HT-29 (cell line): ENCODE measurements around the gene B4GALT1. TPM values are rescaled to one million over a fixed set of nuclear protein-coding genes. Genes with fewer than 3 reads are reported as not detected.

Experiments used
- DNase-seq: peaks from one replicate; pipeline ENCODE4 v3.0.0-alpha.2; 2015; ENCODE audit warnings: low spot score
- total RNA-seq: library from RNA; depleted of rRNA; stranded (reverse); fragments of >200 nt; shearing (Covaris generic); gene quantifications from 2 replicates; pipeline ENCODE4 v1.2.3, GENCODE V29; 2014

The B4GALT1 gene
- total RNA-seq, 1 experiment from 2014 or later, result 16.9 TPM

DNA sequence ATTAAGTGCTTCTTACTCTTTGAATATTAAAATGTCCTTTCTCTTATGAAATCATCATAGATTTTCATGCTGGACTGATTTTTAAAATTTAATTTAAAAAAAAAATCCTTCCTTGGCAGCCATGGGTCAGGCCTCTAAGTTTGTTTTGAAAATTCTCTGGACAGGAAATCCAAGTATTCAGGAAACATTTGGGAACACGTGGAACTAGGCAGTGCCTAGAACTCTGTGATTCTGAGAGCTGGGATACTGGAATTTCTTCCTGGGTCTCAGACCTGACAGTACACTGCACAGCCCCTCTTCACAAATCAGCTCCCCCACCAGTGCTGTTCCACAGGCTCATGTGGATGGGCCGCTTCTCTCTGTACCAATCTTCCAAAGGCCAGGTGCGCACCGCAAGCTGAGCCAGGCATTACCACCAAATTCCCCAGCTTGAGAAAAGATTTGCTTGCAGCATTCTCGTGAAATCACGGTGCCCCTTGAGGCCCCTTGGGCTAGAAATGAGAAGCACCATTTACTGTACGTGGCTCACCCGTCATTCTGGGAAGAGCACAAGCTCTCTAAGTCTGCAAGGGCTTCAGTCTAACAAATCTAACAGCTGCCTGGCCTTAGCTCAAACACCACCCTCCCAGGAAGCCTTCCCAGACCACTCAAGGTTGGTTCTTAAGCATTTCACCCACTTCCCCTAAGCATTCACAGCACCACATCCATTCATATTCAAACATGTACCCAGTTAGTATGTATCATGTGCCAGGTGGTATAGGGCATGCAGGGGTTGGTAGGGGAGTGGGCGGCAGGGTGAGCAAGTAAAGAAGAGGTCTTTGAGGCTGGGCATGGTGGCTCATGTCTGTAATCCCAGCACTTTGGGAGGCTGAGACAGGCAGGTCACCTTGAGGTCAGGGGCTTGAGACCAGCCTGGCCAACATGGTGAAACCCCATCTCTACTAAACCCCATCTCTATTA, 26.5 kb downstream of the B4GALT1 start:
- DNase-seq, result no peak

DNA sequence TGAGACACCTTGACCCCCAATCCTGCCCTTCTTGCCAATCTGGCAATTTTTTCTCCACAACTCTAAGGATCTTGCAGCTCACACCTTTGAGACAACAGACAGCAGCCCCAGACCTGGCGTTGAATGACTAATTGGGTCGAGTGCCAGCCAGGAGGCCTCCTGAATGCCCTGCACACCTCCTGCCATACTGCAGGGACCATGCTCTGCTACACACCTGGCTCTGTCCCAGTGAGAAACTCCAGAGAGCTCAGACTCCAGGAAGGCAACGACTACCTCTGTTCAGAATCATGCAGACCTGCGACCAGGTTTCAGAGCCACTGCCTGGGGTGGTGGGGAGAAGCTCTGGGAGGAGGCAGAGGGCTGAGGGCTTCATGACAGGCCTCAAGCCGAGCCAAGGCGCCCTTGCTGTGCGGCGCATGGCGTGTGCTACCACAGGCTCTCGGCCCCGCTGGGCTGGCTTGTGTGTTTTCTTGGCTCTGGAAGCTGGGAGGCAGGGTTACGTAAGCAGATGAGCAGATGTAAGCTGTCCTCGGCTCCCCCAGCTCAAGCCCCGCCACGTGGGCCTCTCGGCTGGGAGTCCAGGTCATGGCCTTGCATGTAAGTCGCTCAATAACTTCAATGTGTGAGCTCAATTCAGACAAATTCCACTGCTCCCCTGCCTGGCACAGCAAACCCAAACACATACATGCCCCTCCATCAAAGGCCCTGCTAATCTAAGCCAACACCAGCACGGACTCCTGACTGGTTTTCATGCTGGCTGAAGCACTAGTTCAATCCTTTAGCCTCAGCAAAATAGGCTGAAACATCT, 27.5 kb downstream of the B4GALT1 start:
- DNase-seq, result no peak

DNA sequence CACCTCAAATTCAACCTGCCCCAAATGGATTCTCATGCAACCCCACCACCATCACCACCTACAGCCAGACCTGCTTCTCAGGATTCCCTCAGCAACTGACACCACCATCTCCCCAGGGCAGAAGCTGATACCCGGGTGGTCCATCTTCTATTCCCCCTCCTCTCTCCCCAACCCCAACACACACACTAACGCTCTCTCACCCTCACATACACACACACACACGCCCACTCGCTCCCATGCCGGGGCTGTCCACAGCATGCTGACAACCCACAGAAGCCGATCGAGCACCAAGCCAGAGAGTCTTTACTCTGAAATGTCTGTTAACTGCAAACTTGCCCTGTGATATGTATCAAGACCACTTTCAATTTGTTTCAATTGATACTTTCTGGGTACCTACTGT, 28.4 kb downstream of the B4GALT1 start:
- DNase-seq, result no peak

DNA sequence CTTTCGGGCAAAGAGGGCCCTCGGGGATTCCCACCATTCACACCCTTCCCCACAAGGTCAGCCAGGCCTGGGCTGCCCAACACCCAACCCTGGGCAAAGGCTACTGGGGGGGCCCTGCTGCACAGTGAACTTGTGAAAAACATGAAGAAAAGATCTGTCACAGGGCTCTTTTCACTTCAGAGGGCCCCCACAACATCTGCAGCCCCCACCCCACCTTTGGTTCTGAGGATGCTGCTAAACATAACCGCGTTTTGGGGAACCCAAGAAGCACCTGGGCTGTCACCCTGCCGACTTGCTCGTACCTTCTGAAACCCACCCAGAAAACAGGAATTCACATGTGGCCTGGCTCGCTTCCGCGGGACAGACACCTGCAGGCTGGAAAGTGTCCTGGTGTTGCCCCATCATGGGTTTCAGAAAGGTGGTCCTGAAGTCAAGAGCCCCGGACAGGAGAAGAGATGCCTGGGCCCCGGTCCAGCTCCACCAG, 29.3 kb downstream of the B4GALT1 start:
- DNase-seq, result no peak

DNA sequence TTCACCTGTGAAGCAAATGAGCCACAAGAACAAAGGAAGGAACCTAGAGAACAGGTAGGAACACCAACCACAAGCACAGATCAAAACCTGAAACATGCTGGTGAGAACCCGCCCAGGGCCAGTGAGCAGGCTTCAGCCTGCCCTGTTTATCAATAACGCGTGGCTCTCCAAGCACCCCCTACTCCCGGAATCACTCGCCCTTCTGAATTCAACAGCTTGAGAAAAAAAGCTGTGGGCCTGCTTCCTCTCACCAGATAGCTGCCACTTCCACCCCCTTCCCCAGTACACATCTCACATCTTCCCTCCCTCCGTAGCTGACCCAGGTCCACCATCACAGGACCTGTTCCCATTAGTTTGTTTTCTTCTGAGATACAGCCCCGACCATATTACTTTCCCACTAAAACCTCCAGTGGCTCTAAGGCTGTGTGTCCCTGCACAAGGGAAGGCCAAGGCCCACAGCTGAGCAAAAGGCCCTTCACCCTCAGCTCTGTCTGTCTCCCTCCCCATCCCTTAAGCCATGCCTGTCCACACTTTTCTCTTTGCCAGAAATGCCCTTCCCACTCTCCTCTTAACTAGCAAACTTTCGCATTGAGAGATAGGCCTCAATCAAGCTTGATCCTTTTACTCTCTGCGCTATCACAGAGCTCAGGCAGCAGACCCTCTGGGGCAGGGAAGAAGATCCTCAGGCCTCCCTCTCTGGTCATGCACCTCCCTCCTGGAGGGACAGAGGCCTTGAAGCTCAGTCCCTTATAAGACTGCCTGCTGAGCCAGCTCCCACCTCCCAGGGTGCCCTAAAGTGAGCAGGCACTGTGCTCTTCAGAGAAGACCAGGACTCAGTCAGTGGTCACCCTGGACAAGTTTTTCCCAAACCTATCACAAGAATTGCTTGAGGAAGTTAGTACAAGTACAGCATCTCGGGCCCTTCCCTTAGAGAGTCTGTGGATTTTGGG, 30.1 kb downstream of the B4GALT1 start:
- no peak for DNase-seq

DNA sequence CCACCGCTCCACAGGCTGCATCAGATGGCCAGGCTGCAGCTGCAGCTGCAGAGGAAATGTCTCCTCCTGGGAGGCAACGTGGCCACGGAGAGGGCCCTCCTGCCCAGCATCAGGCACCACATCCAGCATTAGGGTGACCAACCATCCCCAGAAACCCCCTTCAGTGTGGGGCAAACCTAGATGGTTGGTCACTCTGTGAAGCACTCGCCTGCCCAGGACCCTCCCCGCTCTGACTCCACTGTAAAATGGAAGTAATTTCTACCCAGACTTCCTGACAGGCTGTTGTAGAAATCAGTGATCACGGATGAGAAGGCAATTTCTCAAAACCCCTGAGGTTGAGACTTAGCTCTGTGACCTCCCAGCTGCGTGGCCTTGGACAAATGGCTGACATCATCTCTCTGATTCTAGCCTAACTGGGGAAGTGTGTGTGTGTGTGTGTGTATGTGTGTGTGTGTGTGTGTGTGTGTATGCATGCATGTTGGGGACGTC, 31.6 kb downstream of the B4GALT1 start:
- DNase-seq, result no peak

DNA sequence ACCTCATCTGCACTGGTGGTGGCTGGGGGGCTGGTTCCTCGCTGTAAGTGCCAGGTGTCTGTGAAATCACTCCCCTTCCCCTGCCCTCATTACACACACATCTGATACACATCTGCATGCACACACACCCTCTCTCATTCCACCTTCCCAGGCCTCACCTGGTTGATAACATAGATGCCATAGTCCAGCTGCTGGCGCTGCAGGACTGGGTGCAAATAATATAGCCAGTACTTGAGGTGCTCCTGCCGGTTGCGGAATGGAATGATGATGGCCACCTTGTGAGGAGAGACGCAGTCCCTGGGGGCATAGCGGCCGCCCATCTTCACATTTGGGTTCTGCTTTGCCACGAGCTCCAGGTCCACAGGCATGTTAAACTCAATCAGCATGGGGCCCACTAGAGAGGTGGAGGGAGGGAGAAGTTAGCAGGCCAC, 32.1 kb downstream of the B4GALT1 start:
- DNase-seq, result no peak

DNA sequence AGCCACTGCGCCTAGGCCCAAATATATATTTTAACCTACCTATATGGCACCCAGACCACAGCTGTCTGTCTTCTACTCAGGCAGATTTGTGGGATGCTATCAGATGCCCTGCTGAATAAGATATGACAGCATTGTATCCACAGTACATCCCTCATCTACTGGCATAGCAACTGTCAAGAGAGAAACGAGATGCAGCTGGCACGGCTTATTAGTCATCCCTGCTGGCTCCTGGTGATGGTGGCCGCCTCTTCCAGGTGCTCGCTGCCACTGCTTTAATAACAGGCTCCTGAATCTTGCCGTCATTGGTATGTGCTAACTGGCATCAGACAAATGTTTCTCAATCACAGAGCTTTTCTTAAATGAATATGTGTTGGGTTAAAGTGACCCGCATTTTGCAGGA, 34.0 kb downstream of the B4GALT1 start:
- no peak for DNase-seq

DNA sequence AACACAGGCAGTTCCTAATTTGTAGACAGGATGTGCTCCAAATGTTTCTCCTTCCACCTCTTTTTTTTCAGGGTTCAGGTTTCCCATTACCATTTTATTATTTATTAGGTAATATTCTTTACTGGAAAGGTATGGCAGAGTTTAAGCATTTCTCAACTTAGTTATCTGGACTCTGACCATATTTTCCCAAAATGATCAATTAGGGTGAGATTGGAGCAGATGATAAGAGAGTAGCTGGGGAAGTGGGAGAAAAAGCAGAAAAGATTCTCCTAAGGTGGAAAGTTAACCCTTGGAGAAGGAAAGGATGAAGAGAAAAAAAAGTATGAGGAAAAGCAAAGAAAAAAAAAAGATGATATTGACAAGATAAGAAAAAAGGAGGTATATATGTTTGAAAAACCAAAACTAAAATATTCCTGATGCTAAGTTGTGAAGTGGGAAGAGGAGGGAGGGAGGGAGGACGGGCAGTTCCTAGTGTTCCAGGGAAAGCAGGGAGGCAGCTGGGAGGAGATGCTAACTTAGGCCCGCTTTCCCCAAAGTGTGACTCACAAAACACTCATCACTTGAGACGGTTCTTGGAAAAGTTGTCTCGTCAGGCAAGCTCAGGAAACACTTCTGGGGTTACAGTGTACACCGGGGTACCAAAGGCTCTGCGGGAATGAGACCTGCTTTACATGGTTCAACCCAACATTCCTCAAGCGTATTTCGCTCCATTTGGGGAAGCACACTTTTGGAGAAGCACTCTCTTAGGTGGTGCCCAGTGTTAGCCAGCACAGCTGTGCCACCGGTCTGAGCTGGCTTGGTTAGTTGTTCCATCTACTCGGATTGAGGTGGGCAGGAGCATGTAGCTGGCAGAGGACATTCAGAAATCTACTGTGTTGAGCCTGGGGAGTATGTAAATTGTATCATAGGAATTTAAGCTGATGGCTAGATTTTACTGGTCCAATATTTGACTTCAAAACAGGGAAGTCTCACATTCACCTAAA, 35.1 kb downstream of the B4GALT1 start:
- DNase-seq, result peak; percentile 3

DNA sequence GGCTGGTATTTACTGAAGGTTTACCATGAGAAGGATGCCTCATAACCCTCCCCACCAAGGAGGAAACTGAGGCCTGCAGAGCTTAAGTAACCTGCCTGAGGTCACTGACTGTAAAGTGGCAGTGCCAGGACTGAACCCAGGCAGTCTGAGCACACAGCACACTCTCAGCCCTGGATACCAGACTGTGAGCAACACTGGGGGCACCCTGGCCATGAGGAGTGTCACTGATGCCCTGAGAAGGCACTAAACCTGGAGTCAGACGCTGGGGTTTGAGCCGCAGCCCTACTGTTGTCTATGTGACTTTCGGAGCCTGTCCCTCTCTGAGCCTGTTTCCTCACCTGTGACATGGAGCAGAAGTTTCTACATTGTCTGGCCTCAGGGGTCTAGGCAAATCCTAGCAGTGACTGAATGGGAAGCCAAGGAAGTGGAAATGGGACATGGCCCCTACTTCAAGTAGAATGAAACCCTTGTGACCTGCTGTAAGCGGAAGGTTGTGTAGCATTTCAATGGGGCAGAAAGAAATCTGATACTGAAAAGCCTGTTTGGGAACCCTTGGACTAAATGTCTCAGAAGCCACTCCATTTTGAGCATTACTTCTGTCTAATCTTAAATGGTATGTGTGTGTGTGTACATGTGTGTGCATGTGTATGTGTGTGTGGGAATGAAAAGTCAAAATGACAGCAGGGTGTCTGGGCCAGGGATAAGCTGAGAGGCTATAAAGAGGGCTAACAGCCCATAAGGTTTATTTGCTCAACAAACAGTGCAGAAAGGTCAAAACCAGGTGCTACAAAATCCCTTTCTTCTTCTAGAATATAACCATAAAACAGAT, 36.0 kb downstream of the B4GALT1 start:
- DNase-seq, result peak; percentile 29

DNA sequence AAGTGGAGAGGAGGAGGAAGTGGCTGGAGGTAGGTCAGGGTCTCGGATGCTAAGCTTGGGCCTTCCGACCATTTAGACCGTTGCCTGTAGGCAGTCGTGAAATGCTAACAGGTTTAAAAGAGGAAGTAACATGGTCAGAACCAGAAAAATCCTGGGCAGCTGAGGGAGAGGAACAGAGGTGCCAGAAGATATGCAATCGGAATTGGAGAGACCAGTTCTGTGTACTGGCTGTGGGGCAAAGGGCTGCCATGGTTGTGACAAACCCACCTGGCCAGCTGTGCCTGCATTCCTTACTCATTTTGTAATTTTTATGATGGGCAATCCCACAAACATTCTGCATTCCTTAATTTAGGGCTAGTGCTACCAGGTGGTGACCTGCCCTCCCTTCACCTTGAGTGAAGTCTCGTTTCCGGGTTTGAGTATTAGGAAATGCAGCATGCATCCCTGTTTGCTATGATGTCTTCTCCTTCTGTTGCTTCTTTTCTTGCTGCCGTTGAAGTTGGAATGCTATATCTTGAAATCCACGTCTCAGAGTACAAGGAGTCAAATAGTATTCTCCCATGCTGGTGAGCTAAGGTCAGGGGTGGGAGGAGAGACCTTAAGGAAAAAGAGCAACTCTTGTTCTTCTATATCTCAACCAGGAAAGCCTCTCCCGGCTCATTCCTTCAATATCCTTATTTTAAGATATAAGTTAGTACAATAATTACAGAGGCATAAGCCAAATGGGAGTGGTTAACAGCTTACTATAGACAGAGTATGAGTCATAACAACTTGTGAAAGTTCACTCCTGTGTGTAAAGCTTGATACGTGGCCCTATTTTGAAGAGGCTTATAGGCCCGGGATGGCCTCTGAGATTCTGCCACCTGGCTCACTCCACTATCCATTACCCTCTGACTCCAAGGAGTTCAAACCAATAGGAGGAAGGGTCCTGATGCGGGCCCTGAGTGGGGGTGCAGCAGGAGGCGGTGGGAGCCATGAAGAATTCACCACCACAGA, 37.0 kb downstream of the B4GALT1 start:
- peak; percentile 67 for DNase-seq

DNA sequence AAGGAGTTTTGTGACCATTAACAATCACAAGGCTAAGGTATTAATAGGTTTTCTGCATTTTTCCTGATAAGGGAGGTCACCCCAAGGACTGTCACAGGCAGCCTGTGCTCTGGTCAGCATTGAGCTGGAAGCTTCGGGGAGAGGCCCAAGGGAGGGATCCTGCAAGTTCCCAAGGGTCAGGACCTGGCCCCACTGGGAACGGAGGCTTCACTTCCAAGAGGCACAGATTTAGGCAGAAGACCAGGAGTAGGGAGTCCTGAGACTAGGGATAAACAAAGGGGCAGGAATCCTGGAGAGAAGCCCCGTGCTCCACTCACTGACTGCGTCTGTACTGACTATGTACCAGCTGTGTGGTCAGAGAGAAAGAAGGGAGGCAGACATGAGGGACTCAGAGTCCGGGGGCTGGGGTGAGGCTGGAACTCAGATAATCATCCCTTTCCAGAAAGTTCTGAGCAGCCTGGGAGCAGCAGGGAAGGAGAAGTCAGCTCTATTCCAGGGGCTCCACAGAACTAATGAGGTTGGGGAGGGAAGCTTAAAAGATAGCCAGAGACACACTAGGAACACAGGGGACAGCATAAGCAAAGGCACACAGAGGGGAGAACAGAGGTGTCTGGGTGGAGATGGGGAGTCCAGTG, 37.8 kb downstream of the B4GALT1 start:
- DNase-seq, result no peak

DNA sequence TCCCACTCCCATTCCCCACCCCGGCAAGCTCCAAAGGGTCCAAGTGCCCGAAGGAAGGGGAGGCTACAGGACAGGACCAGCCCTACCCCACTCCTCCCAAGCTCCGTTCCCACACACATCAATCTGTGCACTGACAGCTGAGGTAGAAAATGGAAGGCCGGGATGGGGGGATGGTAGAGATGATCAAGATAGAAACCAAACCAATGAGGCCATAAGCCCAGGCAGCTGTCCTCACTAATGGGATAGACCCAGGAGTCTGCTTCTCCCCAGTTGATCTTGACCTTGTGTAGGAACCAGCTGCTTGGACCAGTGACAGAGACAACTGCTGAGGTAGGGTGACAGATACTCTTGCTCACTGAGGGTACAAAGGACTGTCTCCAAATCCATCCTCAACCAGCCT, 38.6 kb downstream of the B4GALT1 start:
- DNase-seq, result no peak

DNA sequence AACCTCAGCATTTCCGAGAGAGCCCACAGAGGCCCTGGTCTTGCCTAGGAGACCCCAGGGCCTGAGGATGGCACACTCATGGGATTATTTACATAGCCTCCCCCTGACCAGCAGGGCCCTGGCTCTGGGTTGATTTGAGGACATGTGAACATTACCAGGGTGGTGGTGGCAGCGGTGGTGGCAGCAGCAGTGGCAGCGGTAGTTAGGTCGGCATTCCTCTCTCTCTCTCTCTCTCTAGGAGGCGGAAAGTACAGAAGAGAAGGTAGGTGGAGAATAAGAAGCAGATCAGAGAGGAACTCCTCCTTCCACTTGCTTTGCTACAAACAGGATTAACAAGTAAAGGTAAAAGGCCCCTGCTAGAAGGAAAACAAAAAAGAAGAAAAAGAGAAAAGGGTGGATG, 39.3 kb downstream of the B4GALT1 start:
- DNase-seq, result no peak

DNA sequence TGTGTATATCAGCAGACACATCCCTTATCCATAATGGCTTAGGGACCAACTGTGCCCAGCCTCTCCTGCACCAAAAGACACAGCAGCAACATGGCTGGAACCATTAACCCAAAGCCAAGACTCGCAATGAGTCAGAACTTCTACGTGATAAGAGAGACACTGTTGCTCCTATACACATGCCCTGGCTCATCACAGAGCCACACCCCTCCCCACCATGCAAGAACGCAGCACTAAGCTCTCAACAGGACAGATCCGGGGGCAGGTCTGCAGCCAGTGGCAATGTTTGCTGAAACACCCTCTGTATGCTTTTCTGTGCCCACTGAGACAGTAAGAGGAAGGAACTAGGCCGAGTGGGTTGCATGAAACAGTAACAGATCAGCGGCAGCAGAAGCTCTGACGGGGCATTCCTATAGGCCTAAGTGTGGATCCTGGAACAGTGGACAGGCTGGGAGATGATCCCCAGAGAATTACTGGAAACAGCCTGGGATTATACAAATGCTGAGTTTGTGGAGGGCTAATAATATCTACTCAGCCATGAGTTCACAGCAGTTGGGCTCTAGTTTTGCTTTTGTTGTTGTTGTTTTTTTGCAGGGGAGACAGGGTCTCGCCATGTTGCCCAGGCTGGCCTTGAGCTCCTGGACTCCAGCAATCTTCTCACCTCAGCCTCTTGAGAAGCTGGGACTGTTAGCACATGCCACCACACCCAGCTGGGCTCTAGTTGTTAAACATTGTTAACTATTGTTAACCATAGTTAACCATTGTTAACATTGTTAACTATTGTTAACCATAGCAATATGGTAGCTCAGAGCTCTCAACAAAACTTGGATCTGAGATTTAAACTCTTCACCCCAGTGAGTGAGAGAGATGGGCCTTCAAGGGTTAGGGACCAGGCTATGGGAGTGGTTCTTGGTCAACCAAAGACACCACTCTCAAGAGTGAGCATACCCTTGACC, 41.0 kb downstream of the B4GALT1 start:
- peak; percentile 29 for DNase-seq

DNA sequence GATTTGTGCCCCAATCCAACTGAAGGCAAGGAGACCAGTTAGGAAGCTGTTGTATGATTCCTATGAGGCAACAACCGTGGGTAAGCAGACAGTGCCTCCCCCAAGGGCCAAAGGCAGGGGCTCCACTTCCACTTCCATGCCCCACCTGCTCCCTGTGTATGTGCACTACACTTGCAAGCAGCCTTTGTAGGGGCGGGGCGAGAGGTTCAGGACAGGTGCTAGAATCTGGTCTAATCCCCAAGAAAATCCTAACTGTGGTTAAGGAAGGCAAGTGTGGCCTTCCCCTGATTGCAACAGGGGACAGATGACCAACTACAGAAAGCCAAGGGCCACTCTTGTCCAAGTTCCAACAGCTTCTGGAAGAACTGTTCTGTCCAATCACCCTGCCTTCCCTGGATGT, 41.7 kb downstream of the B4GALT1 start:
- DNase-seq, result no peak
